GM12891 (cell line): Measurements from ENCODE around the gene SSX7.
"Not testable (repeated sequence)": the region's sequence is repeated elsewhere in the genome, so short reads cannot be mapped to it uniquely, and the experiment has no call there.

ENCODE experiments used
- POLR2A ChIP-seq: IDR thresholded peaks from 2 replicates; pipeline ENCODE4 v1.6.1; 2011; ENCODE audit warnings: low read depth, low read length, control low read depth
- POLR2AphosphoS5 ChIP-seq: IDR thresholded peaks from 2 replicates; pipeline ENCODE4 v1.6.1; 2011; ENCODE audit warnings: low read depth, low read length, control low read depth
- SPI1 ChIP-seq: IDR thresholded peaks from 2 replicates; pipeline ENCODE4 v1.6.1; 2011; ENCODE audit warnings: low read depth, low read length, control low read depth
- TAF1 ChIP-seq: IDR thresholded peaks from 2 replicates; pipeline ENCODE4 v1.6.1; 2011; ENCODE audit warnings: low read depth, low read length, control low read depth

- not testable (repeated sequence) for TF ChIP-seq SPI1, POLR2A, POLR2AphosphoS5, TAF1
Measured at GRCh38 chrX:52654800-52655199, at the start of gene SSX7.
